Measurements from ENCODE around the gene NAGA.

GRCh38 chr22:42065438-42066125, 5.0 kb downstream of the NAGA start:
- TF ChIP-seq CTCF (conservative IDR thresholded peaks at IDR 0.05; ENCODE audit: low read depth, low read length) (no peak), EZH2 (IDR thresholded peaks at IDR 0.05; ENCODE audit: low read length, unreplicated experiment) (no peak)
